GM19043 (cell line): ENCODE data around the gene ACOT7.
"Not testable (repeated sequence)": the region's sequence is repeated elsewhere in the genome, so short reads cannot be mapped to it uniquely, and the experiment has no call there.

Experiments
- ATAC-seq: cut with Tn5 transposase; IDR thresholded peaks from one replicate; pipeline ENCODE4 v1.9.1; 2021; ENCODE audit warnings: low read depth; ENCODE audit not compliant: unreplicated experiment

Gene ACOT7

GRCh38 chr1:6317098-6317760 is 76.3 kb downstream of the ACOT7 start:
- no peak for ATAC-seq

GRCh38 chr1:6316240-6317097 is 77.1 kb downstream of the ACOT7 start:
- no peak for ATAC-seq

GRCh38 chr1:6314503-6314902 is 79.1 kb downstream of the ACOT7 start:
- no peak for ATAC-seq

- ATAC-seq, result no peak
Observed at GRCh38 chr1:6313393-6314200, 80.0 kb downstream of the ACOT7 start.

- ATAC-seq, result no peak
Observed at GRCh38 chr1:6310116-6310848, 83.3 kb downstream of the ACOT7 start.

GRCh38 chr1:6309564-6309963 is 84.0 kb downstream of the ACOT7 start:
- ATAC-seq, result no peak

- ATAC-seq, result no peak
Observed at GRCh38 chr1:6308449-6308848, 85.1 kb downstream of the ACOT7 start.

GRCh38 chr1:6307682-6308081 is 85.9 kb downstream of the ACOT7 start:
- not testable (repeated sequence) for ATAC-seq

GRCh38 chr1:6307099-6307498 is 86.5 kb downstream of the ACOT7 start:
- ATAC-seq, result no peak

- ATAC-seq, result no peak
Observed at GRCh38 chr1:6303397-6304012, 90.1 kb downstream of the ACOT7 start.

- ATAC-seq, result no peak
Observed at GRCh38 chr1:6302568-6302967, 91.0 kb downstream of the ACOT7 start.

- ATAC-seq, result no peak
Observed at GRCh38 chr1:6301526-6301925, 92.0 kb downstream of the ACOT7 start.

GRCh38 chr1:6300342-6301048 is 93.1 kb downstream of the ACOT7 start:
- ATAC-seq, result no peak

GRCh38 chr1:6299557-6300165 is 93.9 kb downstream of the ACOT7 start:
- ATAC-seq, result no peak

- ATAC-seq, result no peak
Observed at GRCh38 chr1:6298940-6299465, 94.6 kb downstream of the ACOT7 start.

GRCh38 chr1:6298530-6298929 is 95.0 kb downstream of the ACOT7 start:
- no peak for ATAC-seq

- ATAC-seq, result no peak
Observed at GRCh38 chr1:6295910-6296309, 97.7 kb downstream of the ACOT7 start.

GRCh38 chr1:6294890-6295556 is 98.5 kb downstream of the ACOT7 start:
- ATAC-seq, result no peak
